22Rv1 (cell line): ENCODE measurements around the gene TMTC1.

Source experiments
- ZFX ChIP-seq: fragments of 450-650 bp; IDR thresholded peaks from 2 replicates; pipeline ENCODE4 v1.6.1; 2017; ENCODE audit warnings: antibody characterized with exemption, borderline replicate concordance
- TF ChIP-seq, protein P1 (sequence below): fragments of 450-650 bp; IDR thresholded peaks from 2 replicates; pipeline ENCODE4 v1.5.1; 2017; ENCODE audit warnings: mild to moderate bottlenecking

DNA sequence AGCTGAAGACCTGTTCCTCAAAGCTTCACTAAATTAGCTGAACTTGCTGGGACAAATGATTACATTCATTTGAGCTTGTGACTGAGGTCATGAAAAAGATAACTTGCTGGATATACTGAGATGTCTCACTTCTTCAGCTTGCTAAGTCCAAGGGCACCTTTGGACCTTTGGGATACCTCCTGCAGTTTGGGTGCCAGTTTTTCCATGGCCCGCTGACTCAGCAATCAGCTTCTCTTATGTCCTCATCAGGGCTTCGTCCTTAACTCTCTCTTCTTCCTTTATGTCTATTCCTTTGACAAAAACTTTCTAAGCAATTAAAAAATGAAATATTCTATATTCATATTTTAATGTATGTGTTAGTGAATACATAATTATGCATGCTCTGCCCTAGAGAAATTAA lies 331.9 kb downstream of the TMTC1 start:
- TF ChIP-seq, protein P1, sequence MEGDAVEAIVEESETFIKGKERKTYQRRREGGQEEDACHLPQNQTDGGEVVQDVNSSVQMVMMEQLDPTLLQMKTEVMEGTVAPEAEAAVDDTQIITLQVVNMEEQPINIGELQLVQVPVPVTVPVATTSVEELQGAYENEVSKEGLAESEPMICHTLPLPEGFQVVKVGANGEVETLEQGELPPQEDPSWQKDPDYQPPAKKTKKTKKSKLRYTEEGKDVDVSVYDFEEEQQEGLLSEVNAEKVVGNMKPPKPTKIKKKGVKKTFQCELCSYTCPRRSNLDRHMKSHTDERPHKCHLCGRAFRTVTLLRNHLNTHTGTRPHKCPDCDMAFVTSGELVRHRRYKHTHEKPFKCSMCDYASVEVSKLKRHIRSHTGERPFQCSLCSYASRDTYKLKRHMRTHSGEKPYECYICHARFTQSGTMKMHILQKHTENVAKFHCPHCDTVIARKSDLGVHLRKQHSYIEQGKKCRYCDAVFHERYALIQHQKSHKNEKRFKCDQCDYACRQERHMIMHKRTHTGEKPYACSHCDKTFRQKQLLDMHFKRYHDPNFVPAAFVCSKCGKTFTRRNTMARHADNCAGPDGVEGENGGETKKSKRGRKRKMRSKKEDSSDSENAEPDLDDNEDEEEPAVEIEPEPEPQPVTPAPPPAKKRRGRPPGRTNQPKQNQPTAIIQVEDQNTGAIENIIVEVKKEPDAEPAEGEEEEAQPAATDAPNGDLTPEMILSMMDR: no peak
- no peak for TF ChIP-seq ZFX
